H1 (cell line): ENCODE measurements around the gene SSBP3. TPM values are rescaled to one million over a fixed set of nuclear protein-coding genes. Genes with fewer than 3 reads are reported as not detected.

Experiments
- CEBPB ChIP-seq: IDR thresholded peaks from 2 replicates; pipeline ENCODE4 v1.6.1; 2012; ENCODE audit warnings: low read depth, low read length
- CHD7 ChIP-seq: fragments of 300-600 bp; sonication (generic); IDR thresholded peaks from 2 replicates; pipeline ENCODE4 v1.7.1; 2012; ENCODE audit warnings: low read length, moderate library complexity, mild to moderate bottlenecking, inconsistent platforms; ENCODE audit not compliant: insufficient replicate concordance
- EZH2 ChIP-seq: fragments of 200-600 bp; sonication (generic); IDR thresholded peaks from 2 replicates; pipeline ENCODE4 v1.7.1; 2012; ENCODE audit warnings: low read depth, mild to moderate bottlenecking, moderate library complexity, low read length, inconsistent platforms; ENCODE audit not compliant: severe bottlenecking
- KDM5A ChIP-seq: fragments of 200-600 bp; IDR thresholded peaks from 2 replicates; pipeline ENCODE4 v1.7.1; 2012; ENCODE audit warnings: mild to moderate bottlenecking, low read length, inconsistent platforms, mixed read lengths
- SIN3A ChIP-seq, 2 experiments: IDR thresholded peaks in 1 of 2; conservative IDR thresholded peaks in 1 of 2; 2 replicates each; pipeline ENCODE4 v1.6.1; 2011 to 2012; ENCODE audit warnings: low read length in 2 of 2, improper control_type of control experiment in 1 of 2, low read depth in 1 of 2, mild to moderate bottlenecking in 1 of 2
- SIX5 ChIP-seq: IDR thresholded peaks from 2 replicates; pipeline ENCODE4 v1.6.1; 2011; ENCODE audit warnings: mild to moderate bottlenecking, low read depth, low read length
- SP1 ChIP-seq: IDR thresholded peaks from 2 replicates; pipeline ENCODE4 v1.6.1; 2011; ENCODE audit warnings: low read depth, low read length
- TAF7 ChIP-seq: optimal IDR thresholded peaks from 2 replicates; pipeline ENCODE3; 2011; ENCODE audit warnings: low read depth, mild to moderate bottlenecking, inconsistent platforms, low read length, moderate library complexity, borderline replicate concordance
- polyA plus RNA-seq, 7 experiments: library from polyadenylated mRNA; depleted of rRNA in 3 of 7; stranded (reverse) in 5 of 7; unstranded in 2 of 7; fragments of >200 nt in 5 of 7; fragments of 200-250 nt in 2 of 7; gene quantifications; 1 replicate in 5 of 7; 2 replicates in 1 of 7; 4 replicates in 1 of 7; pipeline versions ENCODE4 v1.2.1 to v1.2.3, GENCODE V29; 2011 to 2013; ENCODE audit warnings: missing spikeins in 2 of 7, mixed read lengths in 2 of 7
- total RNA-seq: library from RNA; stranded (reverse); fragmentation: NEBNext Ultra II Directional; extraction: Animal tissue kit (Norgen Biotek cat#: 25700); gene quantifications from 2 replicates; pipeline ENCODE4 v1.2.1, GENCODE V29; 2021
- TF ChIP-seq, protein P1 (sequence below): IDR thresholded peaks from 2 replicates; pipeline ENCODE4 v1.6.1; 2012; ENCODE audit warnings: inconsistent platforms

Gene SSBP3
- total and polyA plus RNA-seq, 2 of the 8 experiments (the other 6 are each of a cell fraction or from before 2014, with no cell fraction given), result 99.7 to 133 TPM

GRCh38 chr1:54429838-54430237, 23.6 kb upstream of the SSBP3 start (continued):
- no peak for TF ChIP-seq CHD7
- TF ChIP-seq CEBPB, result no peak
- TF ChIP-seq SP1, result no peak
- no peak for TF ChIP-seq SIN3A (conservative IDR thresholded peaks at IDR 0.05 in 1 of 2, IDR thresholded peaks at IDR 0.05 in 1 of 2; ENCODE audit: low read depth in 1 of 2, low read length in 2 of 2)
- TF ChIP-seq TAF7, result no peak
- TF ChIP-seq SIX5, result no peak
- TF ChIP-seq KDM5A, result no peak
- TF ChIP-seq EZH2, result no peak
- TF ChIP-seq, protein P1, sequence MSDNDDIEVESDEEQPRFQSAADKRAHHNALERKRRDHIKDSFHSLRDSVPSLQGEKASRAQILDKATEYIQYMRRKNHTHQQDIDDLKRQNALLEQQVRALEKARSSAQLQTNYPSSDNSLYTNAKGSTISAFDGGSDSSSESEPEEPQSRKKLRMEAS, result no peak
